Limb (tissue), 2 donors: Measurements from ENCODE around the gene SCLY.
"Not testable (repeated sequence)": the region's sequence is repeated elsewhere in the genome, so short reads cannot be mapped to it uniquely, and the experiment has no call there.

Source experiments
- DNase-seq, 2 donors: peaks; one replicate each; pipeline ENCODE4 v3.0.0-alpha.2; 2016; ENCODE audit errors: extremely low spot score in 2 of 2

SCLY gene

DNA sequence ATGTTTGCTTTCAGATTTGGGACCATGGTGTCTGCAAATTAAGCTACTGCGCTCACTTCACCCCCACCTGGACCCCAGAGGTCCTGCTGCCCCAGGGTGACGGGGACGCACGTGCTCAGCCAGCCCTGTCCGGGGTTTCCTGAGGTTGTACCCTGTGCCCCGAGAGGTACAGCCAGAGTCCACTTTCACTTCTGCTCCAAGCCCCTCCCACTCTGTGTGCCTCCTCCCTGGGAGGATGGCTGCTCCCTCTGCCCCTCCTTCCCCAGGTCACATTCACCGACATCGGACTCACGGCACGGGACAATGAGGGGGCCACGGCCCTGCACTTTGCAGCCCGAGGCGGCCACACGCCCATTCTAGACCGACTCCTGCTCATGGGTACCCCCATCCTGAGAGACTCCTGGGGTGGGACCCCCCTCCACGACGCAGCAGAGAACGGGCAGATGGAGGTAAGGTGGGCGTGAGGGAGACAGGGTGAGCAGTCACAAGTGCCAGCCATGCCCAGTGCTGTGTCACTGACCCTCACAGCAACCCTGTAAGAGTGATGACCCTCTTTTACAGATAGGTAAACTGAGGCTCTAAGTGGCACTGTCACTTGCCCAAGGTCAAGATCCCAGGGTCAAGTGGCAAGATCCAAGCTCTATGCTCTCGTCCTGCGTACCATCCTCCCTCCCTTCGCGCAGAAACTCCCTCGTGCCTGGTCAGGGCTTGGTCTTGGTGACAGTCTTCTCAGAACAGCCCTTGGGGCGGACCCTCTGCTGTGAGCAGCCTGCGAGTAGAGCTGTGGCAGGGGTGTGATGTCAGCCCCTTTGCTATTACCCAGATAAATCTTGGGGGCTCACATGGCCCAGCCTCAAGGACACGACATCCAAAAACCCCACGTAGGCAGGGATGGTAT is 47.0 kb downstream of the SCLY start:
- no peak for DNase-seq

- peak; percentile 14 to 47 for DNase-seq
Observed at GRCh38 chr2:238108423-238109183, 47.8 kb downstream of the SCLY start.

GRCh38 chr2:238113611-238114010 is 52.8 kb downstream of the SCLY start:
- no peak for DNase-seq

- no peak for DNase-seq
Observed at GRCh38 chr2:238114331-238114841, 53.6 kb downstream of the SCLY start.

DNA sequence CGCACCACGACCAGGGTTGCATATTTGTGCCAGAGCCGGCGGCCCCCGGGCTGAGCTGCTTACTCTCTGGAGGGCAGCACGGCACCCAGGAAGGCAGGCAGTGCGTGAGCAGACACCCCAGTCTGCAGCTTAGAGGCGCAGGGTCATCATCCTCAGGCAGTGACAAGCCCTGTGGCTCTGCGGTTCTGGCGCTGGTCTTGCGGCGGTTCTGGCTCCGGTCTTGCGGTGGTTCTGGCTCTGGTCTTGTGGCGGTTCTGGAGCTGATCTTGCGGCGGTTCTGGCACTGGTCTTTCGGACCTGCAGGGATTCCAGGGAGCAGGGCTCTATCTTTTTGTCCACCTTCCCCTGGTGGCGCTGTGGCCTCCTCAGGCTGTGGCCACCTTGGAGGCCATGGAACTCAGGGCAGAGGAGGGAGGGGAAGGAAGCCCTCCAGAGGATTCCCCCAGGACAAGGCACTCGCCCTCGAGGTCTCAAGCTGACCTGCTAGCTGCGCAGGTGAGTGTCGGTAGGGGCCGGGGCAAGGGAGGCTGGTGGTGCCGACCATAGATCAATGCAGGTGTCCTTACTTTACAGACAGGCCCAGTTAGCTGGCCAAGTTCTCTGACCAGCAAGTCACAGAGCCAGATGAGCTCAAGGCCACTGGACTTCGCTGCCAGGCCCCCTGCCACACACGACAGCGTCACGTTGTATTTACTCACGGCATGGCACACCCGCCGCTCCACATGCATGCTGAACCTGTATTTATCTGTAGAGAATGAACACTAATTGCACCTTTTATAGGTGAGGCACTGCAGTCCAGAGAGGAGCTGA is 54.3 kb downstream of the SCLY start:
- no peak for DNase-seq

DNA sequence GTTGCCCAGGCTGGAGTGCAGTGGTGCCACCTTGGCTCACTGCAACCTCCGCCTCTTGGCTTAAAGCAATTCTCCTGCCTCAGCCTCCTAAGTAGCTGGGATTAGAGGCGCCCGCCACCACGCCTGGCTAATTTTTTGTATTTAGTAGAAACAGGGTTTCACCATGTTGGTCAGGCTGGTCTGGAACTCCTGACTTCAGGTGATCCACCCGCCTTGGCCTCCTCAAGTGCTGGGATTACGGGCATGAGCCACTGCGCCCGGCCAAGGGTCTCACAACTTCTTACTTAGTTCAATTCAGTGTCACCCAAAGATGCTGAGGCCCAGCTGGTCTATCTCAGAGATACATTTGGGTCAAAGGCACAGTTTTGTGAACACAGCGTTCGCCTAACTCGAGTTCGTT is 54.9 kb downstream of the SCLY start:
- DNase-seq = not testable (repeated sequence)

DNA sequence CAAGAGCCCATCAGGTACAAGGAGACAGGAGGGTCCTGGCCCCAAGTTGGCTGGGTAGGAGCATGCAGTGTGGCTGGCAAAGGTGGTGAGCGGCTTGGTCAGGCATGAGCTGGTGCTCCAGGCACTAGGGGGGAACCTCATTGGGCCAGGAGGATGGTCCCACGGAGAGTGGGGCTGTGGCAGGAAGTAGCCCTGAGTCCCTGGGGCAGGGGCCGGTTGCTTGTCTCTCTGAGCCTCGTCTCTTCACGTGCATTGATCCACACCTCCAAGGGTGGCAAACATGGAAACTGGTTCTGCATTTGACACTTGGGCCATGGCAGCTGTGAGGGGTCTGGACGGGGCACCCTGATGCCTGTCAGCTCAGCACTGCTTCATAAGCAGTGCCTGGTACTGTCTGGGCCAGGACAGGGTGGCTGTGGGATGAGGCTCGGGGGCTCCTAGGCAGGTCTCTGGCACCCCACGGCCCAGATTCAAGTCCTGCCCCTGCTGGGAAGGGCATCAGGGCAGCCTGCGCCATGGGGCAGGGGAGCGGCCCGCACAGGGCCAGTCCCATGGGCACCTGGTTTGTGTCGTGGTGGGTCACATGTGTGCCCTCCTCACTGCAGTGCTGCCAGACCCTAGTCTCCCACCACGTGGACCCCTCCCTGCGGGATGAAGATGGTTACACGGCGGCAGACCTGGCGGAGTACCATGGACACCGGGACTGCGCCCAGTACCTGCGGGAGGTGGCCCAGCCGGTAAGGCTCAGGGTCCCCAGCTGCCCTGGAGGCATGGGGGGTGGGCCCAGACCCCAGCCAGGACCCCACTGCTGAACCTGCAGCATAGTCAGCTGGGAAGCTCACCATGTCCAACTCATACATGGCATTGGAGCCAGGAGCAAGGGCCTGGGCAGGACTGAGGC is 55.7 kb downstream of the SCLY start:
- DNase-seq = no peak

- DNase-seq = no peak
Observed at GRCh38 chr2:238117199-238118154, 56.7 kb downstream of the SCLY start.

DNA sequence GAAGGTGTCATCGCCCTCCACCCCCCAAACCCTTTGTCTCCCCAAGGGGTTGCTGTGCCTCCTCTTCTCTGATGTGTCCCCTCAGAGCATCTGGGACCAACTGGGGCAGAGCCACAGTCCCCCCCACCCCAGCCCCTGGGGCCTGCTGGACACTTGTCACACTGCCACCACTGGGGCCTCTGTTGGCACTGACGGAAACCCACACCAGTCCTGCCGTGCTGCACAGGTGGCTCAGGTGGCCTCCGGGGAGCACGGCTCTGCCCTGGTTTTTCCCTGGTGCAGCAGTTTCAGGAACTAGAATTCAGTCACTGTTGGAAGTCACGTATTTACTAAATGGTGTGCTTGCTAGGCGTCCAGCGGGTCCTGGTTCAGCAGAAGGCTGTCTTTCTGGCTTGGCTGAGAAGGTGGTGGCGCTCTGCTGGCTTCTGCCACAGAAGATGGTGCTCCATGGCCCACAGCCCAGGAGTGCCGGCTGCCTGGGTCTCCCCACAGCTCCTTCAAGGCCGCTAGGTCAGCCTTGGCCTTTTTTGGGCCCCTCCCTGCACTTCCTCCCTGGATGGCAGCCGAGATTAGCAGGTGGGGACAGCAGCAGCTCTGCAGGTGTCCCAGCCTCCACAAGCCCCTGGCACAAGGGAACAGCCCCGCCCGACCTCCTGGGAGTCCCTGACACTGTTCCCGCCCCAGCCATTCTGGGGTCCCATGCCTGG is 59.1 kb downstream of the SCLY start:
- DNase-seq = no peak

DNA sequence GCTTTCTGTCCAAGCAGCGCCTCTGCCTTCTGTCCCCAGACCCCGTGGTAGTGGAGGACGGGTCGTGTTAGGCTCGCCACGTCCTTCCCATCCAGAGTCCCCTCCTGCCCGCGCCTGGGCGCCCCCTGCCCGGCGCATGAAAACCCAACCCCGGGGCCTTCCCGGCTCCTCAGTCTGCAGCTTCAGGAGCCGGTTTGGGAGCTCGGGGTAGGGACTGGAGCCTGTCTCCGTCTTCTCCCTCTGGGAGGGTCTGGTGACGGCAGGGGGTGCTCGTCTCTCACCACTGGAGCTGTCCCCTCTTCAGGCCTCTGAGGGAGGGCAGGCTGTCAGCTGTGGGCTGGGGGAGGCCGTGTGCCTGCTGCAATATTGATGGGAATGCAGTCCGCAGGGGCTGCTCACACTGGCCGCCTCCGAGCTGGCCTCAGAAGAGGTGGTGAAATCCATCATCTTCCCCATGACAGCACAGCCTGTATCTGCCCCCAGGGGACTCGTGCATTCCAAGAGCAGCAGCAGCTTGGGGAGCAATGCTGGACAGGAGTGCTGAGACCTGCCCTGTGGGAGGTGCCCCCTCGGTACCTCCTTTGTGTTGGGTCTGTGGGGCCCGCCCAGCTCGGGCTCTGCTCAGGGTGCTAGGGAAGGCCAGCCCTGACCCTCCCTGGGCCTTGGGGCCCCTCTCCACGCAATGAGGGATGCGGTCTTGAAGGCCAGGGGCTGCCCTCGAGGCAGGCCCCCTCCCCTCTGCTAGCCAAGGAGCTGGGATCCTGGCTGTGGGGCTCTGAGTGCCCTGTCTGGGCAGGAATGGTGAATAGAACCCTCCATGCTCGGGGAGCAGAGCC is 59.9 kb downstream of the SCLY start:
- no peak for DNase-seq

DNA sequence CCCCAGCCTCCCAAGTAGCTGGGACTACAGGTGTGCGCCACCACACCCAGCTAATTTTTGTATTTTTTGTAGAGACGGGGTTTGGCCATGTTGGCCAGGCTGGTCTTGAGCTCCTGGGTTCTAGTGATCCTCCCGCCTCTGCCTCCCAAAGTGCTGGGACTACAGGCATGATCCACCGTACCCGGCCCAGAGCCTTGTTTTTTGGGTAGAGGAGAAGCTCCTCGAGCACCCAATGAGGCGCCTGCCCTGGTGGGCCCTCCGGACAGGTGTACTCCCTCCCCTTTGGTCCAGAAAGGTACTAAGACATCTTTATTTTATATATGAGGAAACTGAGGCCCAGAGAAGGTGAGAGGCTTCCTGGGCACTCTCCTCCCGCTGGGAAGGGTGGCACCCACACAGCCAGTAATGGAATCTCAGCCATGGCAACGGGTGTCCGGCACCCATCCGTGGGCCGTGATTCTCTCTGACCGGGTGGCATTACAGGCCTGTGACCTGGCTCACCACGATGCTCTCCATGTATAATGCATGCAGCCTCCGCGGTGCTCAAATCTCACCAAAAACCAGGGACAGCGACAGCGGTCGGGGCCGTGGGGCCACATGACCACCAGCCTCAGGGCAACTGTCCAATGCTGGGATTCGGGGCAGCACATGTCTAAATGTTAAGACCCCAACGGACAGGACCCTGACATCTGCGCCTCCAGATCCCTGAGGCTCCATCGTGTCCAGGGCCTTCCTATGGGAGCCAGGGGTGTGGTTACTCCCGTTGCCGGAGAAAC is 60.9 kb downstream of the SCLY start:
- DNase-seq = no peak

DNA sequence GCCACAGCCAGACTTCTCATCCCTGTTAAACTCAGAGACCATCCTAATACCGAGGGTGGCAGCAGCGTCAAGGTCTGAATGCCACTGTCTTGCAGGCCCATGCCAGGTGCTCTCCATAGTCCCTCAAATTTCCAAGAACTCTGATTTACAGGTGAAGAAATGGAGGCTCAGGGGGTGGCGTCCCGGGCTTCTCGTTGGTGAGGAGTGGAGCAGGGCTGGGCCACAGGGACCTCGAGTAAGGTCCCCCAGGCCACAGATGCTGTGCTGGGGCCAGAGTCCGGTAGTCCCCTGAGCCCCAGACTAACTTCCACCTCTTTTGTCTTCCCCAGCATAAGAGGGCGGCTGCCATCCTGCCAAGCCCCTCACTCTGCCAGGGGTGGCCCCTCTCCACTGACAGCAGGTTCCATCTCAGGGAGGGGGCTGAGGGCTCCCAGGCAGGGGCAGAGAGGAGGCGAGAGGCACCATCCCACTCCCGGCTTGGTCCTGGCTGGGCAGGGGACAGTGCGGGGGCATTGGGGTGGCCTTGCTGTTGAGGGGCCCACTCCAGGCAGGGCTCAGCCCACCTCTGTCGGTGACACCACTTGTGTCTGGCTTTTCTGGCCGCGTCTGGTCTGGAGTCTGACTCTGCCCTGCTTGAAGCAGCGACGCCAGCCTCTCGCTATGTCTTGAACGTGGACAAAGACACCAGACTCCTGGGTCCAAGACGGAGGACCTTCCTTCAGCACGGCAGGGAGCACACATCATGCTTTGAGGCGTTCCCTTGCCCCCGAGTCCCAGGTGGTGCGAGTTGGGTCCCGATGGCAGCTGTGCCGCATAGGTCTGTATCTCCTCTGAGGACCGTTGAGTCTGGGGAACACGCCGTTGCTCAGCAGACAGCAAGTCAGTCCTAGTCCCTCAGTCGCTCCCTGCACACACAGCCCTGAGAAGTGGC is 61.8 kb downstream of the SCLY start:
- no peak for DNase-seq

- no peak for DNase-seq
Observed at GRCh38 chr2:238123218-238123971, 62.6 kb downstream of the SCLY start.

DNA sequence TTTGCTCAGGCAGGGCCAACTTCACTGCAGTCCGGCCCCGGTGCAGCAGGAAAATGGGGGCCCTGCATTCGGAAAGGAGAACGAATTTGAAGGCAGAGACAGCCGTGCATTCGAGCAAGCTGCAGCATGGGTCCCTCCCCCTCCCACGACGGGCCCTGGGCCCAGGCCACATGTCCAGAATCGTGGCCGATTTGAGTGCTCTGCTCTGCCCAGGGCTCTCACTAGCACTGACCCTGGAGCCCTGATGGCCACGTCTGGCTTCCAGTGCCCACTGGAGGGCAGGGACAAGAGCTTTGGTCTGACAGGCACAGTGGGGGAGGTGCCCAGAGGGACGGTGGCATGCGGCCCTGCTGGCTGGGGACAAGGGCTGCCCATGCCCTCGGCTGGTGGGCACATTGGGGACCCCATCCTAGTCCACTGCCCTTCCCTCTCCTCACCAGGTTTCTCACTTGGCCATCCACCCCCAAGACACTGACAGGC is 63.2 kb downstream of the SCLY start:
- no peak for DNase-seq

- no peak for DNase-seq
Observed at GRCh38 chr2:238124488-238125126, 63.8 kb downstream of the SCLY start.
